HL-60 (cell line): Measurements from ENCODE around the gene TNNI3.

Experiments
- DNase-seq, 2 experiments: peaks; one replicate each; pipeline ENCODE4 v3.0.0-alpha.2; 2010 to 2020; ENCODE audit warnings: low read depth in 1 of 2, low spot score in 1 of 2
- H3K27ac ChIP-seq: fragments of 250-450 bp; sonication (Bioruptor Pico); replicated peaks from 2 replicates; pipeline ENCODE4 v1.5.1; 2020; ENCODE audit warnings: mild to moderate bottlenecking, moderate library complexity
- H3K27me3 ChIP-seq: fragments of 250-450 bp; sonication (Bioruptor Pico); 2 replicates; pipeline ENCODE4 v1.5.1; 2021; ENCODE audit warnings: mild to moderate bottlenecking, moderate library complexity; ENCODE audit not compliant: insufficient read depth, poor library complexity, severe bottlenecking
- H3K4me3 ChIP-seq: replicated peaks from 2 replicates; pipeline ENCODE4 v1.5.1; 2011; ENCODE audit warnings: mild to moderate bottlenecking, control low read depth, low read length; ENCODE audit not compliant: insufficient read depth
- GABPA ChIP-seq: IDR thresholded peaks from 2 replicates; pipeline ENCODE4 v1.6.1; 2012; ENCODE audit warnings: low read depth
- POLR2AphosphoS5 ChIP-seq: IDR thresholded peaks from 2 replicates; pipeline ENCODE4 v1.6.1; 2012; ENCODE audit warnings: low read depth
- SPI1 ChIP-seq: IDR thresholded peaks from 2 replicates; pipeline ENCODE4 v1.6.1; 2012; ENCODE audit warnings: low read depth, mild to moderate bottlenecking, borderline replicate concordance
- TF ChIP-seq, protein P1 (sequence below): IDR thresholded peaks from 2 replicates; pipeline ENCODE4 v1.6.1; 2012; ENCODE audit warnings: low read depth; ENCODE audit not compliant: insufficient replicate concordance
- TF ChIP-seq, protein P2 (sequence below): IDR thresholded peaks from one replicate; pipeline ENCODE4 v1.5.1; 2011; ENCODE audit warnings: low read length, control low read depth, inconsistent platforms; ENCODE audit not compliant: insufficient read depth

Gene TNNI3

DNA sequence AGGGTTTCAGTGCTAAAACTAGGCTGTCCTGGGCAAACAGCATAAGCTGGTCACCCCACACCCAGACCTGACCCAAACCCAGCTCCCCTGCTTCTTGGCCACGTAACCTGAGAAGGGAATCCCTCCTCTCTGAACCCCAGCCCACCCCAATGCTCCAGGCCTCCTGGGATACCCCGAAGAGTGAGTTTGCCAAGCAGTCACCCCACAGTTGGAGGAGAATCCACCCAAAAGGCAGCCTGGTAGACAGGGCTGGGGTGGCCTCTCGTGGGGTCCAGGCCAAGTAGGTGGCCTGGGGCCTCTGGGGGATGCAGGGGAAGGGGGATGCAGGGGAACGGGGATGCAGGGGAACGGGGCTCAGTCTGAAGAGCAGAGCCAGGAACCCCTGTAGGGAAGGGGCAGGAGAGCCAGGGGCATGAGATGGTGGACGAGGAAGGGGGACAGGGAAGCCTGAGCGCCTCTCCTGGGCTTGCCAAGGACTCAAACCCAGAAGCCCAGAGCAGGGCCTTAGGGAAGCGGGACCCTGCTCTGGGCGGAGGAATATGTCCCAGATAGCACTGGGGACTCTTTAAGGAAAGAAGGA lies 42.9 kb downstream of the TNNI3 start:
- Histone ChIP-seq H3K27ac (no peak overlapping the region), H3K27me3 (no peaks in the 10 kb centered on the region), H3K4me3 (no peak overlapping the region)
- DNase-seq = no peak
- TF ChIP-seq, protein P1, sequence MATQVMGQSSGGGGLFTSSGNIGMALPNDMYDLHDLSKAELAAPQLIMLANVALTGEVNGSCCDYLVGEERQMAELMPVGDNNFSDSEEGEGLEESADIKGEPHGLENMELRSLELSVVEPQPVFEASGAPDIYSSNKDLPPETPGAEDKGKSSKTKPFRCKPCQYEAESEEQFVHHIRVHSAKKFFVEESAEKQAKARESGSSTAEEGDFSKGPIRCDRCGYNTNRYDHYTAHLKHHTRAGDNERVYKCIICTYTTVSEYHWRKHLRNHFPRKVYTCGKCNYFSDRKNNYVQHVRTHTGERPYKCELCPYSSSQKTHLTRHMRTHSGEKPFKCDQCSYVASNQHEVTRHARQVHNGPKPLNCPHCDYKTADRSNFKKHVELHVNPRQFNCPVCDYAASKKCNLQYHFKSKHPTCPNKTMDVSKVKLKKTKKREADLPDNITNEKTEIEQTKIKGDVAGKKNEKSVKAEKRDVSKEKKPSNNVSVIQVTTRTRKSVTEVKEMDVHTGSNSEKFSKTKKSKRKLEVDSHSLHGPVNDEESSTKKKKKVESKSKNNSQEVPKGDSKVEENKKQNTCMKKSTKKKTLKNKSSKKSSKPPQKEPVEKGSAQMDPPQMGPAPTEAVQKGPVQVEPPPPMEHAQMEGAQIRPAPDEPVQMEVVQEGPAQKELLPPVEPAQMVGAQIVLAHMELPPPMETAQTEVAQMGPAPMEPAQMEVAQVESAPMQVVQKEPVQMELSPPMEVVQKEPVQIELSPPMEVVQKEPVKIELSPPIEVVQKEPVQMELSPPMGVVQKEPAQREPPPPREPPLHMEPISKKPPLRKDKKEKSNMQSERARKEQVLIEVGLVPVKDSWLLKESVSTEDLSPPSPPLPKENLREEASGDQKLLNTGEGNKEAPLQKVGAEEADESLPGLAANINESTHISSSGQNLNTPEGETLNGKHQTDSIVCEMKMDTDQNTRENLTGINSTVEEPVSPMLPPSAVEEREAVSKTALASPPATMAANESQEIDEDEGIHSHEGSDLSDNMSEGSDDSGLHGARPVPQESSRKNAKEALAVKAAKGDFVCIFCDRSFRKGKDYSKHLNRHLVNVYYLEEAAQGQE = no peak
- TF ChIP-seq POLR2AphosphoS5 = no peak
- no peak for TF ChIP-seq SPI1
- TF ChIP-seq, protein P2, sequence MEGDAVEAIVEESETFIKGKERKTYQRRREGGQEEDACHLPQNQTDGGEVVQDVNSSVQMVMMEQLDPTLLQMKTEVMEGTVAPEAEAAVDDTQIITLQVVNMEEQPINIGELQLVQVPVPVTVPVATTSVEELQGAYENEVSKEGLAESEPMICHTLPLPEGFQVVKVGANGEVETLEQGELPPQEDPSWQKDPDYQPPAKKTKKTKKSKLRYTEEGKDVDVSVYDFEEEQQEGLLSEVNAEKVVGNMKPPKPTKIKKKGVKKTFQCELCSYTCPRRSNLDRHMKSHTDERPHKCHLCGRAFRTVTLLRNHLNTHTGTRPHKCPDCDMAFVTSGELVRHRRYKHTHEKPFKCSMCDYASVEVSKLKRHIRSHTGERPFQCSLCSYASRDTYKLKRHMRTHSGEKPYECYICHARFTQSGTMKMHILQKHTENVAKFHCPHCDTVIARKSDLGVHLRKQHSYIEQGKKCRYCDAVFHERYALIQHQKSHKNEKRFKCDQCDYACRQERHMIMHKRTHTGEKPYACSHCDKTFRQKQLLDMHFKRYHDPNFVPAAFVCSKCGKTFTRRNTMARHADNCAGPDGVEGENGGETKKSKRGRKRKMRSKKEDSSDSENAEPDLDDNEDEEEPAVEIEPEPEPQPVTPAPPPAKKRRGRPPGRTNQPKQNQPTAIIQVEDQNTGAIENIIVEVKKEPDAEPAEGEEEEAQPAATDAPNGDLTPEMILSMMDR = no peak
- TF ChIP-seq GABPA = no peak

DNA sequence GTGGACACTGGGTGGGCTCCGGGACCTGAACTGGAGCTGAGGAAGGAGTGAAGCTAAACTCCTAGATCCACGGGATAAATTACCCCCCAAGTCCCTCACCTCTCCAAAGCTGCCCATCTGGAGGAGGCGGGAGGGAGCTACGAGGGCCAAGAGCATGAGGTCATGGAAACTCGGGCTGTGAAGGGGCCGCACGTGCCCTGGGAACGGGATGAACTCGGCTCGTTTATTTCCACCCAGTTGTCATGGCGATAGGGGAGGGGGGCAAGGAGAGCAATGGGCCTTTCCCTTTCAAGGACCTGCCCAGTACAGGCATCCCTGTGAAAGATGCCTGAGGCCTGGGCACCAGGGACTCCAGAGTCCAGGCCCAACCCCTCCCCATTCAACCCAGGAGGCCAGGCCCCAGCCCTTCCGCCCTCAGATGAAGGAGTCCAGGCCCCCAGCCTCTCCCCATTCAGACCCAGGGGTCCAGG lies 43.9 kb downstream of the TNNI3 start:
- DNase-seq = peak in 1 of 2 experiments; percentile 42
- Histone ChIP-seq H3K27me3 (no peaks in the 10 kb centered on the region), H3K4me3 (no peak overlapping the region), H3K27ac (no peak overlapping the region)
- TF ChIP-seq SPI1 = no peak
- no peak for TF ChIP-seq POLR2AphosphoS5
- TF ChIP-seq GABPA = no peak
- TF ChIP-seq, protein P1 = no peak

DNA sequence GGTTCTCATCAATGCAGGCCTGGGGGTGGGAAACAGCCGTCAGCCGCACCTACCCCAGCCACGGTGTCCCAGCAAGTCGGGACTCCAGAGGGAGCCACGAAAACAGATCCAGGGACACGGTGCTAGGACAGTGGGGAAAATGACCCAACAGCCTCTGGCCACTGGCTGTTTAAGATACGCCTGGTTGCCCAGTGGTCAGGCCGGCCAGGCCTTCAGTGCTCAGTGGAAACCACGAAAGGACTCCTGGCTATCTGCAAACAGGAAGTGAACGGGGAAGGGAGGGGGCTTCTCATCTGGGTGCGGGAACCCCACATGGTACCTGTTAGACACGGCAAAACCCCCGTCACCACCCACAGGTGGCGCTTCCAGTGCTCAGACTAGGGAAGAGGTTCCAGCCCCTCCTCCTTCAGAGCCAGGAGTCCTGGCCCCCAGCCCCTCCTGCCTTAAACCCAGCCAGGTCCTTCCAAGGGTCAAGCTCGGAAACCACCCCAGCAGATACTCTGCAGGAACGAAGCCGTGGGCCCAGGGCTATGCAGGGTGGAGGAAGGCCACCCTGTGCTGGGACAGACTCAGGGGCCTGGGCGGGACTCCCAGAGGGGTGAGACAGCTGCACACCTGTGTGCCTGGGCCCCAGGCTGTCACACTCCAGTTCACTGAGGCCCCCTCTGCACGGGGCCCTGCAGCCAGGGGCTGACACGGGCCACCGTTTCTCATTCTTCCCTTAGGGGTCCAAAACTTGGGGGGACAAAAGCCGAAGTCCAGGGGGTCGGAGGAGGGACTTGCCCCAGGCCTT lies 44.6 kb downstream of the TNNI3 start:
- Histone ChIP-seq H3K27ac (no peak overlapping the region), H3K4me3 (no peak overlapping the region), H3K27me3 (no peaks in the 10 kb centered on the region)
- no peak for DNase-seq
- TF ChIP-seq, protein P1 = no peak
- TF ChIP-seq SPI1 (no peak), GABPA (no peak), POLR2AphosphoS5 (no peak)
- TF ChIP-seq, protein P2 = no peak
